Suprapubic skin (tissue), 4 donors: ENCODE data around the gene SLC16A8. TPM values are rescaled to one million over a fixed set of nuclear protein-coding genes. Genes with fewer than 3 reads are reported as not detected.

Experiments used
- DNase-seq, 2 donors: peaks; one replicate each; pipeline ENCODE4 v3.0.0-alpha.2; 2019; ENCODE audit warnings: low spot score in 2 of 2
- H3K27ac ChIP-seq: fragments of 200-600 bp; sonication (generic); one replicate; pipeline ENCODE4 v1.5.1; 2019
- H3K27me3 ChIP-seq: fragments of 200-600 bp; sonication (generic); one replicate; pipeline ENCODE4 v1.5.1; 2019
- H3K36me3 ChIP-seq: fragments of 200-600 bp; sonication (generic); one replicate; pipeline ENCODE4 v1.5.1; 2019
- H3K4me1 ChIP-seq: fragments of 200-600 bp; sonication (generic); one replicate; pipeline ENCODE4 v1.5.1; 2019
- H3K4me3 ChIP-seq: fragments of 200-600 bp; sonication (generic); one replicate; pipeline ENCODE4 v1.5.1; 2019; ENCODE audit warnings: mild to moderate bottlenecking
- H3K9me3 ChIP-seq: fragments of 200-600 bp; sonication (generic); one replicate; pipeline ENCODE4 v1.5.1; 2019
- CTCF ChIP-seq, 2 donors: fragments of 200-600 bp in 1 of 2; fragments of 450-650 bp in 1 of 2; sonication (generic) in 1 of 2; IDR thresholded peaks; one replicate each; pipeline ENCODE4 v1.5.1; 2016 to 2019; ENCODE audit warnings: antibody characterized with exemption in 2 of 2, mild to moderate bottlenecking in 1 of 2, moderate library complexity in 1 of 2
- EP300 ChIP-seq: sonication (generic); formaldehyde crosslinking; IDR thresholded peaks from one replicate; pipeline ENCODE4 v1.6.1; 2017; ENCODE audit warnings: antibody characterized with exemption
- POLR2A ChIP-seq, 2 donors: fragments of 450-650 bp; IDR thresholded peaks; one replicate each; pipeline ENCODE4 v1.6.1; 2017; ENCODE audit warnings: antibody characterized with exemption in 2 of 2, mild to moderate bottlenecking in 2 of 2, moderate library complexity in 2 of 2
- POLR2AphosphoS5 ChIP-seq, 3 donors: sonication (generic); formaldehyde crosslinking; IDR thresholded peaks; one replicate each; pipeline ENCODE4 v1.6.1; 2017; ENCODE audit warnings: antibody characterized with exemption in 3 of 3
- WGBS: methylation state at CpG from one replicate; pipeline ENCODE4 v1.1.5; 2018; 5-methylcytosine and 5-hydroxymethylcytosine counted together
- total RNA-seq, 4 donors: library from RNA; depleted of rRNA; stranded (reverse); fragments of >200 nt; gene quantifications; one replicate each; pipeline ENCODE4 v1.1.0, GENCODE V29; 2016

Gene SLC16A8
- total RNA-seq, 4 donors from 2014 or later: not detected

DNA sequence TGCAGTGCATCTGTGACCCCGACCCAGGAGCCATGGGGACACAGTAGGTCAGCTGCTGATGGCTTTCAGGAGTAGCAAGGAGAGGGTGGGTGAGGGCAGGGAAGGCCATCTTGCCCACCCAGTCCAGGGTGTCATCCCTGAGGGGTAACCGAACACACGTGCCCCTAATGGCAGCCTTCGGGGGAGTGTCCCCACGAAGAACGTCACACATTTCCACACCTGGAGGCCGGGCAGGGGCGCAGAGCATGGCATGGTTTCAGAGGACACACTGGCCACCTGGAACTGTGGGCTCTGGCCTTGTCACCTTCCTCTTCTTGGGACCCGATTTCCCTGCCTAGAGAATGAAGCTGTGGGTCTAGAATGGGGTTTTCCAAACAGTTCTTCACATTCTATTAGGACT lies 45.9 kb upstream of the SLC16A8 start:
- WGBS: 88% methylated on average over 7 of the region's 9 CpGs
- no peak overlapping the region for H3K27ac ChIP-seq
- no peak for TF ChIP-seq EP300
- no peak for TF ChIP-seq POLR2A (IDR thresholded peaks at IDR 0.05)
- no peak for TF ChIP-seq POLR2AphosphoS5 (IDR thresholded peaks at IDR 0.05)
- TF ChIP-seq CTCF (IDR thresholded peaks at IDR 0.05): no peak
- no peaks in the 10 kb centered on the region for H3K9me3 ChIP-seq
- H3K27me3 ChIP-seq: no peaks in the 10 kb centered on the region
- H3K36me3 ChIP-seq: peaks cover 38% of the 10 kb centered on the region
- H3K4me3 ChIP-seq: no peak overlapping the region
- peaks cover 19% of the 10 kb centered on the region for H3K4me1 ChIP-seq
- no peak for DNase-seq

DNA sequence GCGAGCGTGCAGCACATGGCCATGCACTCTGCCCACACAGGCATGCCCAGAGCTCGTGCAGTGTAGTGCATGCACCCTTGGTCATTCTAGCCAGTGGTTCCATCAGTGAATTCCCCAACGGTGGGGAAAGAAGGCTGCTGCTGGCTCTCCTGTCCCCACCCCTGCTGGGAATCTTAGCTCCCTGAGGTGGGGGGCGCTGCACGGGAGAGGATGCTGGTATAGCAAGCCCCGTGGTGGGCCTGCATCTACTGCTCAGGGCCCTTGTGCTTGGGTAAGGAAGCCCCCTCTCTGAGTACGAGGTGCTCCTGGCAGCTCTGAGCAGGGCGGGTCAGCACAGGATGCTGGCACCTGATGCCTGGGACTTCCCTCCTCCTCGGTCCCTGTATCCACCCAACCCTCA lies 45.0 kb upstream of the SLC16A8 start:
- peaks cover 27% of the 10 kb centered on the region for H3K4me1 ChIP-seq
- H3K4me3 ChIP-seq: no peak overlapping the region
- TF ChIP-seq CTCF (IDR thresholded peaks at IDR 0.05) (no peak), POLR2AphosphoS5 (IDR thresholded peaks at IDR 0.05) (no peak), EP300 (no peak), POLR2A (IDR thresholded peaks at IDR 0.05) (no peak)
- no peaks in the 10 kb centered on the region for H3K27me3 ChIP-seq
- H3K27ac ChIP-seq: no peak overlapping the region
- H3K9me3 ChIP-seq: no peaks in the 10 kb centered on the region
- H3K36me3 ChIP-seq: peaks cover 32% of the 10 kb centered on the region
- no CpG with 5 or more reads among the region's 10 CpGs for WGBS
- no peak for DNase-seq

DNA sequence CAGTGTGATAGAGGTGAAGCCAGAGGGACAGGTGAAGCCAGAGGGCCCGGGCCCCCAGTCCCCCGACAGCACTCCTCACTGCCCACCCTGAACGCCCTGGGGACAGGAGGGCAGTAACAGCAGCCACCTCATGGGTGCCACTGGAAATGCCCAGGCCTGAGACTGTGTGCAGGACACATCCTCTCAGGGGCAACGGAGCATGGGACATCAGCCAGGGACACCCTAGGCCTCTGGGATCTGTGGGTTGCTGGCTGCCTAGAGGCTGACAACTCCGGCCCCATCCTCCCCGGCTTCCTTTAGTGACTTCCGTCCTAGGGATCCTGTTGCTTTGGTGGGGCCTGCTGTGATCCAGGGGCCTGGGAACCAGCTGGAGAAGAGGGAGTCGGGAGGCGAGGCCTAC lies 43.9 kb upstream of the SLC16A8 start:
- H3K4me1 ChIP-seq: peaks cover 36% of the 10 kb centered on the region
- no peak overlapping the region for H3K27ac ChIP-seq
- no peak overlapping the region for H3K4me3 ChIP-seq
- WGBS: 90% methylated on average over 3 of the region's 9 CpGs
- no peaks in the 10 kb centered on the region for H3K9me3 ChIP-seq
- H3K27me3 ChIP-seq: no peaks in the 10 kb centered on the region
- H3K36me3 ChIP-seq: peaks cover 31% of the 10 kb centered on the region
- TF ChIP-seq POLR2AphosphoS5 (IDR thresholded peaks at IDR 0.05) (no peak), CTCF (IDR thresholded peaks at IDR 0.05) (no peak), EP300 (no peak), POLR2A (IDR thresholded peaks at IDR 0.05) (no peak)
- DNase-seq: no peak

DNA sequence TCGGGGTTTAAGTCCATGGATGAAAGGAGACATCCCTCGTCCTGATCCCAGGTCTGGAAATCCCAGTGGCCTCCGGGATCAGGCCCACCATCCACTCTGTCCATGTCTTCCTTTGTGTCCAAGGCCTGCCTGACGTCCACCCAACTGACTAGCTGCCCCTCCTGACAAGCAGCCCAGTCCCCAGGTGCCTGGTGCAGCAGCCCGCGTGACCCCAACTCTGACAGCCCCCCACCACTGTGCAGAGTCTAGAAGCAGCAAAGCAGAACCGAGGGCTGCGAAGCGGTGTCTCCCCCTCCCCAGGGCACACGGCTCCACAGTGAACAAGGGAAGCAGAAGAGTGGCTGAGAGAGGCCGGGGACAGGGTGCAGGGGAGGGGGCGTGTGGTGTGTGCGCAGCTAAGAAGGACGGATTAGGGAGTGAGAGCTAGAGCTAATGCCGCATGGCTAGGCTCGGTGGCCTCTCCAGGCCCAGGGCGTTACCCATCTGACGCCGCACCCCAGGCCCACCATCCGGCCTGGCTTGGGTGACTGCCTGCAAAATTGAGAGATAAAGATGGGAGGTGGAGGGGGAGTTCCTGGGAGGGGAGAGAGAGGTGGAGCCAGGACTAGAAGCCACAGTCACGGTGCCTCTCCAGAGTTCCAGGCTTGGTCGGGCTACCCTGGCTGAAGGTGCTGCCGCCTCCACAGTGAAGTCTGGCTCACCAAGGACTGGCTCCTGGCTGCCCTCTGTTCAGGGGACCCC lies 43.1 kb upstream of the SLC16A8 start:
- 95% methylated on average over 23 of the region's 23 CpGs for WGBS
- Histone ChIP-seq H3K9me3 (no peaks in the 10 kb centered on the region), H3K4me1 (peaks cover 37% of the 10 kb centered on the region)

More for the DNA sequence above, 43.1 kb upstream of the SLC16A8 start:
- H3K27ac ChIP-seq: no peak overlapping the region
- no peak overlapping the region for H3K4me3 ChIP-seq
- no peak for TF ChIP-seq CTCF (IDR thresholded peaks at IDR 0.05)
- no peak for TF ChIP-seq EP300
- no peak for TF ChIP-seq POLR2A (IDR thresholded peaks at IDR 0.05)
- no peak for TF ChIP-seq POLR2AphosphoS5 (IDR thresholded peaks at IDR 0.05)
- peaks cover 24% of the 10 kb centered on the region for H3K36me3 ChIP-seq
- H3K27me3 ChIP-seq: no peaks in the 10 kb centered on the region
- DNase-seq: no peak
